GM12872 (cell line): ENCODE measurements around the gene PON3.

Experiments used
- CTCF ChIP-seq: IDR thresholded peaks from 3 replicates; pipeline ENCODE4 v1.5.1; 2011; ENCODE audit warnings: low read depth, mild to moderate bottlenecking, low read length, moderate library complexity; ENCODE audit not compliant: insufficient read depth

Gene PON3

GRCh38 chr7:95368235-95368634, 27.9 kb downstream of the PON3 start:
- TF ChIP-seq CTCF = no peak

- no peak for TF ChIP-seq CTCF
These were observed 28.6 kb downstream of the PON3 start for GRCh38 chr7:95367606-95368005.

DNA sequence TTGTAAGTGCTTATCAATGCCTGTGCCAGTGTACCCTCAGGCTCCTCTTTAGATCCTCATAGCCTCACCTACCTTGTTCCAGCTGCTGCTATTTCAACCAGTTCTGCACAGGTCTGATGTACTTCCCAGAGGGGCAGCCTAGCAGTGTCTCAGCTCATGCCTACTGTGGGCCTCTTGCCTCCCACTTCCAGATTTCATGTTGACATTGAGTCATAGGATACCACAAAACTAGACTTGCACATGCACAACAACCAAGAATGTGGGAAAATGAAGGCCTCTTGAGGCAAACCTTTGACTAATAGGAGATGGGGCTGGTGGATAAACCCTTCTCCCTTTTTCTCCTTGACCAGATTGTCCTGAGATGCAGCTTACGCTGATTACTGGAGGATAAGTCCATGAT, 31.0 kb downstream of the PON3 start:
- no peak for TF ChIP-seq CTCF

GRCh38 chr7:95357623-95358022, 38.6 kb downstream of the PON3 start:
- no peak for TF ChIP-seq CTCF

DNA sequence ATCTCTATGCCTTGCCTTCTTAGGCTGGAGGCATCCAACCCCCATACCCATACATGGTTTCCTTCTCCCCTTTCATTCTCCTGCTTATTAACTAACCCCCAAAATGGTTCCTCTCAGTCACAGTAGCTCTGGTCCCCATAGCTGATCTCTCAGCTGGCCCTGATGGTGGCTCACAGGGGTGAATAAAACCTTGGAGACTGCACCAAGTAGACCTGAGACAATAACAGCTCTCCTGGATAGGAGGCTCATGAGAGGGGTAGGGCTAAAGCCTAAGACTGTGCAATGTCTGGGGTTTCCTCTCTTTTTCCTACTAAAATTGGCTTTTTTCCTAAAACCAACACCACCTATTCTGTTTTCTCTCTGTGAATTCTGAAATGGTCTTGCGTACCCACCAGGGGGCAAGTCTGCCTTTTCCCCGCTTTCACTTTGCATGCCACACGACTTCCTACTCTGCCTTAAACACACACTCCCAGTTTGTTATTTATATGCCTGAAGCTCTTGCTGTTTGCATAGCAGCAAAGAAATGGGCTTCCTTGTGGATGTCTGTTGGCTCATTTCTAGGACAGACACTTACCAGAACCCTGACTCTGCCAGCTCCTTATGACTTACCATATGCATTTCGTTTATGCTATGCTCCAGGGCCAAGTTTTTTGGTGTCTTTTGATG, 53.4 kb downstream of the PON3 start:
- TF ChIP-seq CTCF = no peak

DNA sequence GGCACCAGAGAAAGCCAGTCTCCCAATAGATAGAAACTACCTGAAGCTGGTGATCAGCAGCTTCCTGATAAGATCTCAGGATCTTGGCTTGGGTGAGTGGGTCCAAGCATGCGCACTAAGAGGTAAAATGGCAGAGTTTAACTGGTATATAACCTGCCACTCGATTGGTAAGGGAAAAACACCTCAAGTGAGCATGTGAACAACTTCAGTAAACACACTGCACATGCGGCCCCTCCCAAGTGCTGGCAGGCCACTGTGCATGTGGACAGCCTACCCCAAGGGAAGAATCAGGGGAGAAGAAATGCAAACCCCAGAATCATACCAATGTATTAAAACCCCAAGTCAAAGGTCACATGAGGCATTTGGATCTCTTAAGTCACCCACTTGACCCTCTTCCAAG, 54.1 kb downstream of the PON3 start:
- no peak for TF ChIP-seq CTCF

DNA sequence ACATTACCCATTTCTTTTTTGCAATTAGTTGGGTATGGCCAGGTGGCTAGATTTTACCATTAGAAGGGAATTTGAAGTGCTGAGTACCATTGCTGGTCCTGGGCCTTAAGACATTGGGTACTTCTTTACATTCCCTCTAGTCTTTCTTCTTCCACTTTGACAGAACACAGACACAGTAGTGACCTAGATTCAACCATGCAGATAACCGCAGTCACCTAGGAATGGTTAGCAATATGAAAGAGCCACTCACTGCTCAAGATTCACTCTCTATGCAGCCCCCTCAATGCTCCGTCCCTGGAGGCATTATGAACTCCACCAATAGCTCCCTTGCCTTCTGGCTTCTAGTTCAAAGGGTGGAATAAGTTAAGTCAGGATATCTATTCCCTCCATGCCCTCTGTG, 55.7 kb downstream of the PON3 start:
- TF ChIP-seq CTCF = no peak
